DND-41 (cell line): ENCODE measurements around the gene LYZL1.

Experiments
- ATAC-seq: fragments of 200-7000 bp; cut with Tn5 transposase; 3 replicates; pipeline ENCODE4 v1.9.1; 2021; ENCODE audit warnings: low read depth; ENCODE audit not compliant: insufficient read depth
- DNase-seq: peaks from one replicate; pipeline ENCODE4 v3.0.0-alpha.2; 2020
- H2AFZ ChIP-seq: 2 replicates; pipeline ENCODE4 v1.6.0; 2012; ENCODE audit warnings: low read depth, low read length
- H3K27ac ChIP-seq: 2 replicates; pipeline ENCODE4 v1.5.1; 2012; ENCODE audit warnings: low read length, inconsistent platforms
- H3K27me3 ChIP-seq: fragments of 200-600 bp; sonication (generic); 2 replicates; pipeline ENCODE4 v1.6.0; 2012; ENCODE audit warnings: low read length, mild to moderate bottlenecking, inconsistent platforms; ENCODE audit not compliant: insufficient read depth, poor library complexity
- H3K36me3 ChIP-seq: 2 replicates; pipeline ENCODE4 v1.5.1; 2012; ENCODE audit warnings: low read length, inconsistent platforms; ENCODE audit not compliant: insufficient read depth
- H3K4me1 ChIP-seq: 2 replicates; pipeline ENCODE4 v1.5.1; 2012; ENCODE audit warnings: mild to moderate bottlenecking, low read length; ENCODE audit not compliant: insufficient read depth
- H3K4me2 ChIP-seq: 2 replicates; pipeline ENCODE4 v1.6.0; 2012; ENCODE audit warnings: mild to moderate bottlenecking, moderate library complexity, low read length, inconsistent platforms; ENCODE audit not compliant: insufficient read depth
- H3K4me3 ChIP-seq, 2 experiments: fragments of 200-600 bp in 1 of 2; shearing (Covaris generic) in 1 of 2; 2 replicates each; pipeline ENCODE4 v1.5.1; 2012 to 2016; ENCODE audit warnings: inconsistent platforms in 2 of 2, low read length in 2 of 2, mild to moderate bottlenecking in 2 of 2, low read depth in 1 of 2, moderate library complexity in 1 of 2
- H3K79me2 ChIP-seq: 2 replicates; pipeline ENCODE4 v1.6.0; 2012; ENCODE audit warnings: low read length, inconsistent platforms; ENCODE audit not compliant: insufficient read depth
- H3K9ac ChIP-seq: 2 replicates; pipeline ENCODE4 v1.6.0; 2012; ENCODE audit warnings: low read depth, mild to moderate bottlenecking, inconsistent platforms, low read length, moderate library complexity
- H3K9me3 ChIP-seq: 2 replicates; pipeline ENCODE4 v1.5.1; 2012; ENCODE audit warnings: low read length, moderate library complexity, mild to moderate bottlenecking, inconsistent platforms; ENCODE audit not compliant: insufficient read depth, severe bottlenecking
- H4K20me1 ChIP-seq: 2 replicates; pipeline ENCODE4 v1.6.0; 2012; ENCODE audit warnings: low read length; ENCODE audit not compliant: insufficient read depth
- EZH2 ChIP-seq: IDR thresholded peaks from 3 replicates; pipeline ENCODE4 v1.6.1; 2012; ENCODE audit warnings: borderline replicate concordance, low read depth, mild to moderate bottlenecking, moderate library complexity, low read length, inconsistent platforms; ENCODE audit not compliant: severe bottlenecking
- TF ChIP-seq, protein P1 (sequence below): IDR thresholded peaks from 2 replicates; pipeline ENCODE4 v1.5.1; 2012; ENCODE audit warnings: borderline replicate concordance, low read length, moderate library complexity, mild to moderate bottlenecking; ENCODE audit not compliant: poor library complexity, severe bottlenecking; ENCODE audit errors: extremely low read depth

Gene LYZL1

DNA sequence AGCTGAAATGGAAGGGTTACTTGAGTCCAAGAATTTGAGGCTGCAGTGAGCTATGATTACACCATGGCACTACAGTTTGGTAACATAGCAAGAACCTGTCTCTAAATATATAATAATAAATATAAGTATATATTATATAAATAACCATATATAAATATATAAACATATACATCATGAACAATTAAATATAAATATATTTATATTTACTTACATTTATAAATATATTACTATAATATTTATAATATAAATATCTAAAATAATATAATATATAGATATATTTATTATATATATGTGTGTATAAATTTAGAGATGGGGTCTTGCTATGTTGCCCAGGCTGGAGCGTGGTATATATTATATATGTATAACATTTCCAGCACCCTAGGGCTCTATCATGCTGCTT lies 42.4 kb upstream of the LYZL1 start:
- H3K4me3 ChIP-seq, result no peak overlapping the region
- no peak overlapping the region for H3K4me2 ChIP-seq
- no peaks in the 10 kb centered on the region for H3K4me1 ChIP-seq
- no peak for ATAC-seq
- no peaks in the 10 kb centered on the region for H4K20me1 ChIP-seq
- peaks cover 8% of the 10 kb centered on the region for H3K27me3 ChIP-seq
- no peaks in the 10 kb centered on the region for H3K9me3 ChIP-seq
- H3K36me3 ChIP-seq, result no peaks in the 10 kb centered on the region
- no peak for TF ChIP-seq EZH2
- TF ChIP-seq, protein P1, sequence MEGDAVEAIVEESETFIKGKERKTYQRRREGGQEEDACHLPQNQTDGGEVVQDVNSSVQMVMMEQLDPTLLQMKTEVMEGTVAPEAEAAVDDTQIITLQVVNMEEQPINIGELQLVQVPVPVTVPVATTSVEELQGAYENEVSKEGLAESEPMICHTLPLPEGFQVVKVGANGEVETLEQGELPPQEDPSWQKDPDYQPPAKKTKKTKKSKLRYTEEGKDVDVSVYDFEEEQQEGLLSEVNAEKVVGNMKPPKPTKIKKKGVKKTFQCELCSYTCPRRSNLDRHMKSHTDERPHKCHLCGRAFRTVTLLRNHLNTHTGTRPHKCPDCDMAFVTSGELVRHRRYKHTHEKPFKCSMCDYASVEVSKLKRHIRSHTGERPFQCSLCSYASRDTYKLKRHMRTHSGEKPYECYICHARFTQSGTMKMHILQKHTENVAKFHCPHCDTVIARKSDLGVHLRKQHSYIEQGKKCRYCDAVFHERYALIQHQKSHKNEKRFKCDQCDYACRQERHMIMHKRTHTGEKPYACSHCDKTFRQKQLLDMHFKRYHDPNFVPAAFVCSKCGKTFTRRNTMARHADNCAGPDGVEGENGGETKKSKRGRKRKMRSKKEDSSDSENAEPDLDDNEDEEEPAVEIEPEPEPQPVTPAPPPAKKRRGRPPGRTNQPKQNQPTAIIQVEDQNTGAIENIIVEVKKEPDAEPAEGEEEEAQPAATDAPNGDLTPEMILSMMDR, result no peak
- H3K79me2 ChIP-seq, result no peaks in the 10 kb centered on the region
- H3K9ac ChIP-seq, result no peak overlapping the region
- no peak for DNase-seq
- no peak overlapping the region for H3K27ac ChIP-seq
- no peak overlapping the region for H2AFZ ChIP-seq

DNA sequence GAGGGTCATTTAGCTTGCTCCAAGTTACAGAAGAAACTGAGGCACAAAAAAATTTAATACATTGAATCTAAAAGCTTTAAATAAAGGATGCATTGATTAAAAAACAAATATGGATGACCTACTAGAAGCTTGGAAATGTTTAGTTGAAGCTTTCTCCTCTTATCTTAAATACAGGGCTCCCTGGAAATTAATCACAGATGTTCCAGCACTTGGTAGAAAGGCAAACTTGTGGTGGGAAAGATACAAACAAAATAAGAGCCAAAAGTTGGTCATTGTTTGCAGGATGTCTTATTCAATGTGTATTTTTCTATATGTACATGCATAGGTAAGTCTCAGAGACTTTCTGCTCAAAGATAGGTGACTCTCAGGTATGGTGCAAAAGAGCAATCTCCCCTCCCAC lies 40.7 kb upstream of the LYZL1 start:
- Histone ChIP-seq H2AFZ (no peak overlapping the region), H3K79me2 (no peaks in the 10 kb centered on the region), H3K9ac (no peak overlapping the region), H3K4me1 (no peaks in the 10 kb centered on the region), H3K27ac (no peak overlapping the region), H3K9me3 (no peaks in the 10 kb centered on the region), H3K27me3 (peaks cover 7% of the 10 kb centered on the region), H3K36me3 (no peaks in the 10 kb centered on the region), H4K20me1 (no peaks in the 10 kb centered on the region), H3K4me2 (no peak overlapping the region), H3K4me3 (no peak overlapping the region)
- DNase-seq (no peak), ATAC-seq (no peak)
- TF ChIP-seq EZH2, result no peak
- TF ChIP-seq, protein P1, result no peak

DNA sequence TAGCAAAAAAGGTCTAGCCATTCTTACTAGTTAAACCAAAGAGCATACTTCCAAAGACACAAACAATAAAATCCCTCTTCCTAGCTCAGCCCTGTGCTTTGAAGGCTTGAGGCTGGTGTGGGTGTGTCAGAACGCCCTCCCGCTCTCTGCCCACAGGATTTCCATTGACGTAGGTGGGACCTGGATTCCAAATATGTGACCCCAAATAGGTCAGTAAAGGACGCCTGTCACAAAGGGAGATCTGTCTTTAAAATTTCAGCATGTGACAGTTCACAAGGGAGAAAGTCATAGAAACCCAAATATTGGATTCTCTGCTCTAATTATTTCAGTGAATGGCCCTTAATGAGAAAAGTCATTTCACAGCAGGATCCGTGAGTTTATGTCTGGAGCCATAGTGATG lies 39.9 kb upstream of the LYZL1 start:
- no peaks in the 10 kb centered on the region for H3K36me3 ChIP-seq
- ATAC-seq, result no peak

More for the DNA sequence above, 39.9 kb upstream of the LYZL1 start:
- no peak overlapping the region for H3K27ac ChIP-seq
- no peak for DNase-seq
- H4K20me1 ChIP-seq, result no peaks in the 10 kb centered on the region
- no peaks in the 10 kb centered on the region for H3K9me3 ChIP-seq
- peaks cover 12% of the 10 kb centered on the region for H3K27me3 ChIP-seq
- H3K9ac ChIP-seq, result no peak overlapping the region
- no peaks in the 10 kb centered on the region for H3K79me2 ChIP-seq
- H3K4me1 ChIP-seq, result no peaks in the 10 kb centered on the region
- no peak overlapping the region for H3K4me3 ChIP-seq
- TF ChIP-seq EZH2, result no peak
- TF ChIP-seq, protein P1, result no peak
- H3K4me2 ChIP-seq, result no peak overlapping the region
- H2AFZ ChIP-seq, result no peak overlapping the region
